OCI-LY3 (cell line): Measurements from ENCODE around the gene SCRN1.

Source experiments
- H2AFZ ChIP-seq: fragments of 200-600, 300-600 bp; shearing (Covaris generic); 2 replicates; pipeline ENCODE4 v1.6.0; 2014; ENCODE audit warnings: antibody characterized with exemption, low read depth, low read length
- H3K27ac ChIP-seq: fragments of 200-600, 300-600 bp; sonication (generic); 2 replicates; pipeline ENCODE4 v1.5.1; 2014; ENCODE audit warnings: mild to moderate bottlenecking, low read length, moderate library complexity, mixed read lengths
- H3K27me3 ChIP-seq: fragments of 200-600, 300-600 bp; sonication (generic); 2 replicates; pipeline ENCODE4 v1.6.1; 2014; ENCODE audit warnings: low read depth, low read length, mixed read lengths
- H3K36me3 ChIP-seq: fragments of 200-600, 300-600 bp; sonication (generic); replicated peaks from 2 replicates; pipeline ENCODE3; 2014; ENCODE audit warnings: low read depth, low read length, mixed read lengths
- H3K4me1 ChIP-seq: fragments of 300-600, 200-600 bp; sonication (generic); 2 replicates; pipeline ENCODE4 v1.6.1; 2014; ENCODE audit warnings: low read length, mixed read lengths
- H3K4me2 ChIP-seq: fragments of 200-600, 300-600 bp; sonication (generic); 2 replicates; pipeline ENCODE4 v1.6.1; 2014; ENCODE audit warnings: low read length, mixed read lengths
- H3K4me3 ChIP-seq: fragments of 300-600, 200-600 bp; sonication (generic); 2 replicates; pipeline ENCODE4 v1.5.1; 2014; ENCODE audit warnings: antibody characterized with exemption, mild to moderate bottlenecking, low read length, moderate library complexity
- H3K79me2 ChIP-seq: fragments of 300-600, 200-600 bp; shearing (Covaris generic); 2 replicates; pipeline ENCODE4 v1.6.1; 2014; ENCODE audit warnings: mild to moderate bottlenecking, low read length, mixed read lengths
- H3K9ac ChIP-seq: fragments of 300-600, 200-600 bp; shearing (Covaris generic); 2 replicates; pipeline ENCODE4 v1.6.0; 2014; ENCODE audit warnings: mild to moderate bottlenecking, low read length, moderate library complexity
- H3K9me3 ChIP-seq: fragments of 200-600, 300-600 bp; shearing (Covaris generic); 2 replicates; pipeline ENCODE4 v1.6.1; 2014; ENCODE audit warnings: low read length, mixed read lengths; ENCODE audit not compliant: insufficient read depth
- H4K20me1 ChIP-seq: fragments of 200-600, 300-600 bp; sonication (generic); 2 replicates; pipeline ENCODE4 v1.6.1; 2016; ENCODE audit warnings: low read length, mixed read lengths; ENCODE audit not compliant: insufficient read depth
- CTCF ChIP-seq: fragments of 200-600, 300-600 bp; sonication (generic); IDR thresholded peaks from 2 replicates; pipeline ENCODE4 v1.5.1; 2014; ENCODE audit warnings: antibody characterized with exemption, low read length, low read depth
- EZH2phosphoT487 ChIP-seq: fragments of 200-600 bp; shearing (Covaris generic); IDR thresholded peaks from 2 replicates; pipeline ENCODE4 v1.6.1; 2018; ENCODE audit warnings: antibody characterized with exemption, mixed run types, low read depth

Gene SCRN1

DNA sequence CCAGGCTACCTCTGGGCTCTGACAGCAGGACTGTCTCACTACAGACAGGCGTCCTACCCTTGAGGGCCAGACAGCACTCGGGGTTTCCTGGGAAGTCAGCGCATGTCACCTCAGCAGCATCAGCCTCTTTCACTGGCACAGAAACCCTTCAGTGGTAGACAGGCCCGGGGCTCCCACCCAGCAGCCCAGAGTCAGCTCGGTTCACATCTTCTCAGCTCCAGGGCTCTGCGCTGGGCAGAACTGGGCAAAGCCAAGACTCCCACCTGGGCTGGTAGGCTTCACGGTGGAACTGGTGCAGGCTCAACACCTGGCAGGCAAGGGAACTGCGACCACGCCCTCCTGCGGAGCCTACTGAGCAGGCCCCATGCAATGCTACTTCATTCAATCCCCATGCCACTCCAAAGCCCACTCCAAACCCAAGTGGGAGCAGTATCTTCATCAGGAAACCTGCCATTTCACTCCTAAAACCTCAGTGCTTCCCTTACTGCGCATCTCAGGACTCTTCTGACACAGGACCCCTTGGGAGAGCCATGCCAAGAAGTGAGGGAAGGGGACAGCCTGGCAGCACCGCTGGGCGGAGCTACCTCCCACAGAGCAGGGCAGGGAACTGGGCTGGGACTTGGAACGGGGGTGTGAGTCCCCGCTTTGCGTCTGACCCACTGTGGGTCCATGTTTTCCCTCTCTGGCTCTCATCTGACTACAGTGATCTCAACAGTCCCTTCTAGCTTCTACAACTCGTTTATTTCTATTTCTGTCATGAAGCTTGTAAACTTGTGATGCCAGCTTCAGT lies 60.4 kb downstream of the SCRN1 start:
- Histone ChIP-seq H3K9ac (no peak overlapping the region), H4K20me1 (no peaks in the 10 kb centered on the region), H3K4me2 (no peak overlapping the region), H3K4me3 (no peak overlapping the region), H3K4me1 (no peaks in the 10 kb centered on the region), H2AFZ (no peak overlapping the region), H3K36me3 (no peaks in the 10 kb centered on the region), H3K27me3 (no peaks in the 10 kb centered on the region), H3K79me2 (no peaks in the 10 kb centered on the region), H3K9me3 (no peaks in the 10 kb centered on the region), H3K27ac (no peak overlapping the region)
- no peak for TF ChIP-seq EZH2phosphoT487

DNA sequence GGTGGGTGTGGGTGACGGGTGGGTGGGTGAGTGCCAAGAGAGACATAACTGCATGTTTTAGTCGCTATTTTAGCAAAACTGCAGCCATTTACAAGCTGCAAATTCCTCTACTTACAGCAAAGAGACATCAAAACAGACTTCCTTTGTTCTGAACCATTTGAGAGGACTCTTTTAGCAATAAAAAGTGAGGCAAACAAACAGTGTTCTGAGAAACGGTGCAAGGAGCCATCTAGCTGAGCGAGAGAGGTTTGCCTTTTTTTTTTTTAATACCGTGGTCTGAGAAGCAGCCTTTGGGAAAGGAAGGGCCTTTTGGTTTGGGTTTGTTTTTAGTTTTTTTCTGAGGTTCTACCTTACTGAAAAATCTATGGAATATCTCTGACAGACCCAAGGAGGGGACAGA lies 62.9 kb downstream of the SCRN1 start:
- Histone ChIP-seq H3K9me3 (no peaks in the 10 kb centered on the region), H3K79me2 (no peaks in the 10 kb centered on the region), H3K36me3 (no peaks in the 10 kb centered on the region), H2AFZ (no peak overlapping the region), H3K4me1 (no peaks in the 10 kb centered on the region), H3K27ac (no peak overlapping the region), H3K4me2 (no peak overlapping the region), H3K27me3 (no peaks in the 10 kb centered on the region), H4K20me1 (no peaks in the 10 kb centered on the region), H3K4me3 (no peak overlapping the region), H3K9ac (no peak overlapping the region)
- TF ChIP-seq CTCF (no peak), EZH2phosphoT487 (no peak)

GRCh38 chr7:29926216-29926615 lies 63.4 kb downstream of the SCRN1 start:
- Histone ChIP-seq H3K27ac (no peak overlapping the region), H3K27me3 (no peaks in the 10 kb centered on the region), H2AFZ (no peak overlapping the region), H4K20me1 (no peaks in the 10 kb centered on the region), H3K4me3 (no peak overlapping the region), H3K4me2 (no peak overlapping the region), H3K36me3 (no peaks in the 10 kb centered on the region), H3K9me3 (no peaks in the 10 kb centered on the region), H3K79me2 (no peaks in the 10 kb centered on the region), H3K4me1 (no peaks in the 10 kb centered on the region), H3K9ac (no peak overlapping the region)
- no peak for TF ChIP-seq EZH2phosphoT487
- TF ChIP-seq CTCF: no peak

- Histone ChIP-seq H3K27ac (no peak overlapping the region), H3K9me3 (no peaks in the 10 kb centered on the region), H3K4me2 (no peak overlapping the region), H3K4me1 (no peaks in the 10 kb centered on the region), H3K36me3 (no peaks in the 10 kb centered on the region), H3K9ac (no peak overlapping the region), H3K79me2 (no peaks in the 10 kb centered on the region), H3K4me3 (no peak overlapping the region), H4K20me1 (no peaks in the 10 kb centered on the region), H2AFZ (no peak overlapping the region), H3K27me3 (no peaks in the 10 kb centered on the region)
- no peak for TF ChIP-seq CTCF
- TF ChIP-seq EZH2phosphoT487: no peak
Observed at GRCh38 chr7:29924684-29925083, 64.9 kb downstream of the SCRN1 start.
